Kidney (tissue), 14 donors: ENCODE measurements around the gene BTD. TPM values are rescaled to one million over a fixed set of nuclear protein-coding genes. Genes with fewer than 3 reads are reported as not detected.

ENCODE experiments used
- DNase-seq, 5 donors: peaks; one replicate each; pipeline ENCODE4 v3.0.0-alpha.2; 2013 to 2020
- FAIRE-seq: peaks from 2 replicates; lab custom pipeline; 2012; peaks lifted over from hg19 to GRCh38; lab: Jason Lieb, UNC
- H3K27ac ChIP-seq, 2 donors: one replicate each; pipeline ENCODE4 v1.7.0; 2013; ENCODE audit warnings: low read depth in 2 of 2, low read length in 2 of 2, inconsistent platforms in 1 of 2
- H3K27me3 ChIP-seq: one replicate; pipeline ENCODE4 v1.7.1; 2013; ENCODE audit warnings: low read length, inconsistent platforms; ENCODE audit not compliant: control insufficient read depth, insufficient read depth
- H3K36me3 ChIP-seq, 3 donors: one replicate each; pipeline versions ENCODE4 v1.7.0 to v1.7.1; 2013; ENCODE audit warnings: low read length in 3 of 3, control low read depth in 1 of 3, inconsistent platforms in 1 of 3; ENCODE audit not compliant: insufficient read depth in 3 of 3, control insufficient read depth in 2 of 3
- H3K4me1 ChIP-seq, 3 donors: one replicate each; pipeline versions ENCODE4 v1.7.0 to v1.7.1; 2013; ENCODE audit warnings: low read length in 3 of 3, inconsistent platforms in 1 of 3, low read depth in 1 of 3; ENCODE audit not compliant: control insufficient read depth in 2 of 3, insufficient read depth in 2 of 3
- H3K4me3 ChIP-seq, 3 donors: one replicate each; pipeline versions ENCODE4 v1.7.0 to v1.8.1; 2013; ENCODE audit warnings: low read length in 3 of 3, control low read depth in 1 of 3, inconsistent platforms in 1 of 3
- H3K9ac ChIP-seq, 3 donors: one replicate each; pipeline versions ENCODE4 v1.7.0 to v1.7.1; 2013; ENCODE audit warnings: low read length in 3 of 3, control low read depth in 1 of 3, inconsistent platforms in 1 of 3
- H3K9me3 ChIP-seq, 3 donors: one replicate each; pipeline versions ENCODE4 v1.7.0 to v1.7.1; 2013; ENCODE audit warnings: low read length in 3 of 3, control low read depth in 1 of 3, inconsistent platforms in 1 of 3; ENCODE audit not compliant: control insufficient read depth in 2 of 3, insufficient read depth in 1 of 3
- CTCF ChIP-seq: IDR thresholded peaks from 3 replicates; pipeline ENCODE4 v1.5.1; 2012; ENCODE audit warnings: mild to moderate bottlenecking, moderate library complexity, borderline replicate concordance; ENCODE audit not compliant: insufficient read depth; ENCODE audit errors: extremely low read depth
- intact Hi-C: fragments of 100-400 bp; cut with DNase I; formaldehyde crosslinking; loops from one replicate; pipeline ENCODE4 v1.11.1; 2022
- polyA plus RNA-seq: library from polyadenylated mRNA; stranded (reverse); fragments of 350-450 nt; fragmentation: Illumina TruSeq; extraction: RNeasy Lipid Tissue Mini Kit (QIAGEN cat#74804); gene quantifications from one replicate; pipeline ENCODE4 v1.2.3, GENCODE V29; 2014; ENCODE audit warnings: low read depth, low replicate concordance; ENCODE audit not compliant: insufficient read depth
- total RNA-seq: library from RNA; stranded (reverse); fragmentation: NEBNext Ultra II Directional; extraction: Animal tissue kit (Norgen Biotek cat#: 25700); gene quantifications from one replicate; pipeline ENCODE4 v1.2.1, GENCODE V29; 2021
- donor health status: control.
- donor health status: control.
- donor health status: control.
- donor health status: control.
- donor health status: control.
- donor health status: DM: yes; HTN: yes; CAD: no.
- donor health status: Normal renal cell carcinoma (clear cell type).

The BTD gene
- total and polyA plus RNA-seq, 2 donors from 2014 or later = 22.7 to 37.2 TPM

- no peak for FAIRE-seq
- no peak overlapping the region for H3K27ac ChIP-seq
- H3K9me3 ChIP-seq = no peaks in the 10 kb centered on the region
- no peak overlapping the region for H3K9ac ChIP-seq
- H3K27me3 ChIP-seq = no peaks in the 10 kb centered on the region
- H3K4me3 ChIP-seq = no peak overlapping the region
- no peak for DNase-seq
- H3K36me3 ChIP-seq = peaks cover 0 to 5% (median 0%) of the 10 kb centered on the region in 3 donors
- intact Hi-C loops = loop anchor here (10.0 kb wide), 1 partner anchor 172 kb away; no protein-coding TSS in a partner anchor
- peaks cover 0 to 11% (median 10%) of the 10 kb centered on the region in 3 donors for H3K4me1 ChIP-seq
- TF ChIP-seq CTCF = no peak
These were observed 31.6 kb downstream of the BTD start for GRCh38 chr3:15633159-15633558.

GRCh38 chr3:15633766-15634598, 32.4 kb downstream of the BTD start:
- intact Hi-C loops = loop anchor here (10.0 kb wide), 1 partner anchor 171 kb away; no protein-coding TSS in a partner anchor
- Histone ChIP-seq H3K36me3 (peaks cover 0 to 5% (median 0%) of the 10 kb centered on the region in 3 donors), H3K27me3 (no peaks in the 10 kb centered on the region), H3K4me3 (no peak overlapping the region), H3K27ac (no peak overlapping the region), H3K9ac (no peak overlapping the region), H3K4me1 (peaks cover 0 to 11% (median 10%) of the 10 kb centered on the region in 3 donors), H3K9me3 (no peaks in the 10 kb centered on the region)
- no peak for TF ChIP-seq CTCF
- no peak for DNase-seq
- no peak for FAIRE-seq

- H3K27ac ChIP-seq = no peak overlapping the region
- FAIRE-seq (no peak), DNase-seq (no peak)
- peaks cover 0 to 5% (median 0%) of the 10 kb centered on the region in 3 donors for H3K36me3 ChIP-seq
- intact Hi-C loops = loop anchor here (10.0 kb wide), 1 partner anchor 170 kb away; no protein-coding TSS in a partner anchor
- H3K4me3 ChIP-seq = no peak overlapping the region
- no peak for TF ChIP-seq CTCF
- H3K27me3 ChIP-seq = no peaks in the 10 kb centered on the region
- H3K9me3 ChIP-seq = no peaks in the 10 kb centered on the region
- peaks cover 0 to 11% (median 10%) of the 10 kb centered on the region in 3 donors for H3K4me1 ChIP-seq
- no peak overlapping the region for H3K9ac ChIP-seq
These were observed 33.1 kb downstream of the BTD start for GRCh38 chr3:15634671-15635070.
